ENCODE results near the gene RNF220. TPM values are rescaled to one million over a fixed set of nuclear protein-coding genes. Genes with fewer than 3 reads are reported as not detected.
"Not testable (repeated sequence)": the region's sequence is repeated elsewhere in the genome, so short reads cannot be mapped to it uniquely, and the experiment has no call there.

RNF220 gene
- total RNA-seq, 1 donor from 2014 or later, result 47.1 TPM

DNA sequence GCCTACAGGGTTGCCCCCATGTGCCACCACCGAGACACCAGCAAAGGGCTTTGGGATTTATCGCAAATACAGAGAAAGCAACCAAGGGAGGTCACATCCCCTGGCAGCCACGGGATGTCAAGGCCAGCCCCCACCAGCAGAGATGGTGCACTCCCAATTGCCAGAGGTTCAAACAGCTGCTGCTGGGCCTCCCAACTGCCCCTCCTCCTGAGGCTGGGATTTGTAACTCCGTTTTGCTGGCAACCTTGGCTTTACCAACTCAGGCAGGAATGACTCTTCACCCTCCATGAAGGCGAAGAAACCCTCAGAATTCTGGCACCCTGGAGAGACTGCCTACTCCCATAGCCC is 257.6 kb downstream of the RNF220 start:
- Histone ChIP-seq H3K79me2 (ENCODE audit: insufficient read depth, low read length) (no peaks in the 10 kb centered on the region), H3K4me2 (ENCODE audit: low read length) (no peak overlapping the region), H3K27me3 (ENCODE audit: insufficient read depth, low read length) (no peaks in the 10 kb centered on the region), H2AFZ (ENCODE audit: low read depth, low read length) (no peak overlapping the region), H3K27ac (ENCODE audit: low read depth, low read length) (no peak overlapping the region), H3K9me3 (ENCODE audit: insufficient read depth, low read depth, low read length) (no peaks in the 10 kb centered on the region), H3K9ac (ENCODE audit: low read length) (no peak overlapping the region), H3K4me1 (ENCODE audit: insufficient read depth, low read length) (no peaks in the 10 kb centered on the region), H3K4me3 (ENCODE audit: insufficient read depth, low read depth, low read length) (no peak overlapping the region), H3K36me3 (ENCODE audit: insufficient read depth, low read length) (no peaks in the 10 kb centered on the region), H4K20me1 (ENCODE audit: insufficient read depth, low read length) (no peaks in the 10 kb centered on the region)
- Mint-ChIP-seq H3K4me1 (ENCODE audit: low read depth, unreplicated experiment) (no peaks in the 10 kb centered on the region), H3K36me3 (ENCODE audit: low read depth, unreplicated experiment) (no peaks in the 10 kb centered on the region), H3K27ac (ENCODE audit: unreplicated experiment) (no peak overlapping the region), H3K27me3 (ENCODE audit: low read depth, unreplicated experiment) (no peaks in the 10 kb centered on the region), H3K4me3 (ENCODE audit: unreplicated experiment) (no peak overlapping the region), H3K9me3 (ENCODE audit: unreplicated experiment) (no peaks in the 10 kb centered on the region)
- FAIRE-seq (no peak), DNase-seq (ENCODE audit: low read depth) (no peak)
- TF ChIP-seq, protein P1, sequence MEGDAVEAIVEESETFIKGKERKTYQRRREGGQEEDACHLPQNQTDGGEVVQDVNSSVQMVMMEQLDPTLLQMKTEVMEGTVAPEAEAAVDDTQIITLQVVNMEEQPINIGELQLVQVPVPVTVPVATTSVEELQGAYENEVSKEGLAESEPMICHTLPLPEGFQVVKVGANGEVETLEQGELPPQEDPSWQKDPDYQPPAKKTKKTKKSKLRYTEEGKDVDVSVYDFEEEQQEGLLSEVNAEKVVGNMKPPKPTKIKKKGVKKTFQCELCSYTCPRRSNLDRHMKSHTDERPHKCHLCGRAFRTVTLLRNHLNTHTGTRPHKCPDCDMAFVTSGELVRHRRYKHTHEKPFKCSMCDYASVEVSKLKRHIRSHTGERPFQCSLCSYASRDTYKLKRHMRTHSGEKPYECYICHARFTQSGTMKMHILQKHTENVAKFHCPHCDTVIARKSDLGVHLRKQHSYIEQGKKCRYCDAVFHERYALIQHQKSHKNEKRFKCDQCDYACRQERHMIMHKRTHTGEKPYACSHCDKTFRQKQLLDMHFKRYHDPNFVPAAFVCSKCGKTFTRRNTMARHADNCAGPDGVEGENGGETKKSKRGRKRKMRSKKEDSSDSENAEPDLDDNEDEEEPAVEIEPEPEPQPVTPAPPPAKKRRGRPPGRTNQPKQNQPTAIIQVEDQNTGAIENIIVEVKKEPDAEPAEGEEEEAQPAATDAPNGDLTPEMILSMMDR (IDR thresholded peaks at IDR 0.05; ENCODE audit: insufficient read depth, low read depth, low read length), result no peak
- no peak for TF ChIP-seq EZH2 (IDR thresholded peaks at IDR 0.05; ENCODE audit: insufficient read depth, low read length)

DNA sequence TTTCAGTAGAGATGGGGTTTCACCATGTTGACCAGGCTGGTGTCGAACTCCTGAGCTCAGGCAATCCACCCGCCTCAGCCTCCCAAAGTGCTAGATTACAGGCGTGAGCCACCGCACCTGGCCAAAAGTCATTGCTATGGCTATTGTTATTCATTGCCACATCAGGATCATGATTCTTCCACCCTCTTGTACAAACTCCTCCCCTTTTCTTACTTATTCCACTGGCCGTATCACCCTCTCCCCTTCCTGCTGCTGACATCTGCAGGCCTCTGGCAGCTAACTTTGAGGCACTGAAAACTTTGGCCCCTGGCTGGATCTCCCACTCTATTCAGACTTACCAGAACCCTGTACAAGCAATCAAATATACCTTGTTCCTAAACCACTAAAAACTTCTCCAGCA is 258.4 kb downstream of the RNF220 start:
- no peaks in the 10 kb centered on the region for H3K9me3 ChIP-seq (ENCODE audit: insufficient read depth, low read depth, low read length)
- Mint-ChIP-seq H3K36me3 (ENCODE audit: low read depth, unreplicated experiment) (no peaks in the 10 kb centered on the region), H3K4me3 (ENCODE audit: unreplicated experiment) (no peak overlapping the region), H3K27me3 (ENCODE audit: low read depth, unreplicated experiment) (no peaks in the 10 kb centered on the region), H3K4me1 (ENCODE audit: low read depth, unreplicated experiment) (no peaks in the 10 kb centered on the region), H3K27ac (ENCODE audit: unreplicated experiment) (no peak overlapping the region), H3K9me3 (ENCODE audit: unreplicated experiment) (no peaks in the 10 kb centered on the region)
- H3K9ac ChIP-seq (ENCODE audit: low read length), result no peak overlapping the region
- H3K27ac ChIP-seq (ENCODE audit: low read depth, low read length), result no peak overlapping the region
- H3K4me3 ChIP-seq (ENCODE audit: insufficient read depth, low read depth, low read length), result no peak overlapping the region
- no peak for TF ChIP-seq EZH2 (IDR thresholded peaks at IDR 0.05; ENCODE audit: insufficient read depth, low read length)
- TF ChIP-seq, protein P1 (IDR thresholded peaks at IDR 0.05; ENCODE audit: insufficient read depth, low read depth, low read length), result no peak
- no peaks in the 10 kb centered on the region for H3K36me3 ChIP-seq (ENCODE audit: insufficient read depth, low read length)
- DNase-seq (ENCODE audit: low read depth) (no peak), FAIRE-seq (no peak)
- H3K79me2 ChIP-seq (ENCODE audit: insufficient read depth, low read length), result no peaks in the 10 kb centered on the region
- no peaks in the 10 kb centered on the region for H3K4me1 ChIP-seq (ENCODE audit: insufficient read depth, low read length)
- H2AFZ ChIP-seq (ENCODE audit: low read depth, low read length), result no peak overlapping the region
- no peaks in the 10 kb centered on the region for H4K20me1 ChIP-seq (ENCODE audit: insufficient read depth, low read length)
- H3K4me2 ChIP-seq (ENCODE audit: low read length), result no peak overlapping the region
- H3K27me3 ChIP-seq (ENCODE audit: insufficient read depth, low read length), result no peaks in the 10 kb centered on the region

DNA sequence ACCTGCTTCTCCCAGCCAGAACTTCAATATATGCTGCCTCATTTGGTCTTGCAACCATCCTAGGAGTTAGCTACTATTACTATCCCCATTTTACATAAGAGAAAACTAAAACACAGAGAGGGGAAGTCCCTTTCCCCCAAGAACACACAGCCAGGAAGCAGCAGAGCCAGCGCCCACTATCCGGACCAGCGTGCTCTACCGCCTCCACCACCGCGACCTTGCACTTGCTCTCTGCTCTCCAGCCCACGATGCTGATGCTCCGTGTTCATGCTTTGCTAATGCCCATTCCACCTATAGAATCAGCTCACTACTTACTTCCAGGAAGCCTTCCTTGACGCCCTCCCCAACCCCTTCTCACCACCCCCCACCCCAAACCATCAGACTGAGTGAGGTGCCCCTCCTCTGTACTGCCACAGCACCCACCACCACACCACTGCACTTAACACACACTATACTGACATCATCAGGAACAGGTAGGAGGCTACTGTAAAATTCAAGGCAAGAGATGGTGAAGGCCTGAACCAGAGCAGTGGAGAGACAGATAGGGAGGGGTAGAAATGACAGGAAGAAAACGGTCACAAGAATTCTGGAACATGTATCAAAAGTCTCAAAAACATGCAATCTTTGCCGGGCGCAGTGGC is 259.8 kb downstream of the RNF220 start:
- Mint-ChIP-seq H3K27me3 (ENCODE audit: low read depth, unreplicated experiment) (no peaks in the 10 kb centered on the region), H3K4me3 (ENCODE audit: unreplicated experiment) (no peak overlapping the region), H3K9me3 (ENCODE audit: unreplicated experiment) (no peaks in the 10 kb centered on the region), H3K4me1 (ENCODE audit: low read depth, unreplicated experiment) (no peaks in the 10 kb centered on the region), H3K27ac (ENCODE audit: unreplicated experiment) (no peak overlapping the region), H3K36me3 (ENCODE audit: low read depth, unreplicated experiment) (no peaks in the 10 kb centered on the region)
- H4K20me1 ChIP-seq (ENCODE audit: insufficient read depth, low read length), result no peaks in the 10 kb centered on the region
- no peak overlapping the region for H3K27ac ChIP-seq (ENCODE audit: low read depth, low read length)
- FAIRE-seq, result no peak
- no peaks in the 10 kb centered on the region for H3K27me3 ChIP-seq (ENCODE audit: insufficient read depth, low read length)
- H3K4me3 ChIP-seq (ENCODE audit: insufficient read depth, low read depth, low read length), result no peak overlapping the region
- H3K36me3 ChIP-seq (ENCODE audit: insufficient read depth, low read length), result no peaks in the 10 kb centered on the region
- no peak for DNase-seq (ENCODE audit: low read depth)
- no peaks in the 10 kb centered on the region for H3K9me3 ChIP-seq (ENCODE audit: insufficient read depth, low read depth, low read length)
- no peak overlapping the region for H2AFZ ChIP-seq (ENCODE audit: low read depth, low read length)
- H3K4me1 ChIP-seq (ENCODE audit: insufficient read depth, low read length), result no peaks in the 10 kb centered on the region
- H3K9ac ChIP-seq (ENCODE audit: low read length), result no peak overlapping the region
- TF ChIP-seq, protein P1 (IDR thresholded peaks at IDR 0.05; ENCODE audit: insufficient read depth, low read depth, low read length), result no peak
- no peak for TF ChIP-seq EZH2 (IDR thresholded peaks at IDR 0.05; ENCODE audit: insufficient read depth, low read length)
- H3K79me2 ChIP-seq (ENCODE audit: insufficient read depth, low read length), result no peaks in the 10 kb centered on the region
- no peak overlapping the region for H3K4me2 ChIP-seq (ENCODE audit: low read length)

DNA sequence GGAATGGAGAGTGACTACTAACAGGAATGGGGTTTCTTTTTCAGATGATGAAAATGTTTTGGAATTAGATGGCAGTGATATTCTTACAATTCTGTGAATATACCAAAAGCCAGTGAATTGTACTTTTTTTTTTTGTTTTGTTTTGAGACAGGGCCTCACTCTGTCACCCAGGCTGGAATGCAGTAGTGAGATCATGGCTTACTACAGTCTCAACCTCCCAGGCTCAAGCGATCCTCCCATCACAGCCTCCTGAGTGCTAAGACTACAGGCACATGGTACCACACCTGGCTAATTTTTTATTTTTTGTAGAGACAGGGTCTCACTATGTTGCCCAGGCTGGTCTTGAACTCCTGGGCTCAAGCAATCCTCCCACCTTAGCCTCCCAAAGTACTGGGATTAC is 261.7 kb downstream of the RNF220 start:
- not testable (repeated sequence) for H3K27ac Mint-ChIP-seq (ENCODE audit: unreplicated experiment); H3K27me3 Mint-ChIP-seq (ENCODE audit: low read depth, unreplicated experiment); H3K4me3 Mint-ChIP-seq (ENCODE audit: unreplicated experiment); H3K9me3 ChIP-seq (ENCODE audit: insufficient read depth, low read depth, low read length); DNase-seq (ENCODE audit: low read depth); H3K27me3 ChIP-seq (ENCODE audit: insufficient read depth, low read length); FAIRE-seq; H3K9me3 Mint-ChIP-seq (ENCODE audit: unreplicated experiment); H4K20me1 ChIP-seq (ENCODE audit: insufficient read depth, low read length); H2AFZ ChIP-seq (ENCODE audit: low read depth, low read length); H3K4me1 Mint-ChIP-seq (ENCODE audit: low read depth, unreplicated experiment); H3K4me2 ChIP-seq (ENCODE audit: low read length); H3K4me3 ChIP-seq (ENCODE audit: insufficient read depth, low read depth, low read length); H3K36me3 Mint-ChIP-seq (ENCODE audit: low read depth, unreplicated experiment); H3K27ac ChIP-seq (ENCODE audit: low read depth, low read length); H3K79me2 ChIP-seq (ENCODE audit: insufficient read depth, low read length); H3K36me3 ChIP-seq (ENCODE audit: insufficient read depth, low read length); H3K4me1 ChIP-seq (ENCODE audit: insufficient read depth, low read length); H3K9ac ChIP-seq (ENCODE audit: low read length)

Data from astrocyte (in vitro differentiated cells and primary cell).